Parathyroid adenoma (tissue), 2 donors: ENCODE data around the gene TENT4B.

Source experiments
- H2AFZ ChIP-seq: fragments of 300-600 bp; sonication (generic); one replicate; pipeline ENCODE4 v1.7.0; 2017; ENCODE audit warnings: antibody characterized with exemption, mild to moderate bottlenecking
- H3K27ac ChIP-seq: fragments of 300-600 bp; sonication (generic); one replicate; pipeline ENCODE4 v1.7.0; 2017
- H3K27me3 ChIP-seq: fragments of 300-600 bp; sonication (generic); one replicate; pipeline ENCODE4 v1.7.0; 2017; ENCODE audit warnings: low read length; ENCODE audit not compliant: control insufficient read depth, insufficient read depth
- H3K36me3 ChIP-seq: fragments of 300-600 bp; sonication (generic); one replicate; pipeline ENCODE4 v1.7.0; 2017; ENCODE audit warnings: low read length; ENCODE audit not compliant: control insufficient read depth, insufficient read depth
- H3K4me1 ChIP-seq: fragments of 300-600 bp; sonication (generic); one replicate; pipeline ENCODE4 v1.7.0; 2017; ENCODE audit warnings: control low read depth
- H3K4me2 ChIP-seq: fragments of 300-600 bp; sonication (generic); one replicate; pipeline ENCODE4 v1.7.0; 2017; ENCODE audit warnings: low read length
- H3K4me3 ChIP-seq: fragments of 300-600 bp; sonication (generic); one replicate; pipeline ENCODE4 v1.7.0; 2017; ENCODE audit warnings: low read depth, low read length
- H3K79me2 ChIP-seq: fragments of 300-600 bp; sonication (generic); one replicate; pipeline ENCODE4 v1.7.0; 2017; ENCODE audit warnings: control low read depth
- H3K9ac ChIP-seq: fragments of 300-600 bp; sonication (generic); one replicate; pipeline ENCODE4 v1.7.0; 2017; ENCODE audit warnings: mild to moderate bottlenecking
- H3K9me3 ChIP-seq: fragments of 300-600 bp; sonication (generic); one replicate; pipeline ENCODE4 v1.7.0; 2017; ENCODE audit warnings: low read length; ENCODE audit not compliant: control insufficient read depth
- CTCF ChIP-seq: fragments of 300-600 bp; sonication (generic); IDR thresholded peaks from one replicate; pipeline ENCODE4 v1.7.0; 2017; ENCODE audit warnings: antibody characterized with exemption, mild to moderate bottlenecking
- donor health status: primary hyperparathyroidism.

TENT4B gene

DNA sequence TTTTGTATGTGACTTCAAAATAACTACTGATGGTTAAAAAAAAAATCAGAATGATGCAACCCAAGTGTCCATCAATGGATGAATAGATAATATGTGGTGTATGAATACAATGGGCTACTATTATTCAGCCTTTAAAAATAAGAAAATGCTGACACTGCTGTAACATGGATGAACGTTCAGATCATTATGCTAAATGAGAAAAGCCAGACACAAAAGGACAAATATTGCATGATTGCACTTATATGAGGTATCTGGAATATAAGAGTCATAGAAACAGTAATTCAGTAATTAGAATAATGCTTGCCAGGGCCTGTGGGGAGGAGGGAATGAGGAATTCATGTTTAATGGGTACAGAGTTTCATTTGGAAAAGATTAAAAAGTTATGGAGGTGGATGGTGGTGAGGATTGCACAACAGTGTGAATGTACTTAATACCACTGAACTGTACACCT, 25.4 kb downstream of the TENT4B start:
- Histone ChIP-seq H3K27ac (no peak overlapping the region), H3K27me3 (no peaks in the 10 kb centered on the region), H3K4me3 (no peak overlapping the region), H3K9me3 (no peaks in the 10 kb centered on the region), H3K4me1 (no peaks in the 10 kb centered on the region), H3K36me3 (no peaks in the 10 kb centered on the region), H3K79me2 (peaks cover 31% of the 10 kb centered on the region), H3K9ac (no peak overlapping the region), H2AFZ (no peak overlapping the region), H3K4me2 (no peak overlapping the region)
- TF ChIP-seq CTCF = no peak

GRCh38 chr16:50182441-50182840, 29.3 kb downstream of the TENT4B start:
- no peak overlapping the region for H3K9ac ChIP-seq
- H3K36me3 ChIP-seq = no peaks in the 10 kb centered on the region
- TF ChIP-seq CTCF = no peak
- no peak overlapping the region for H3K4me3 ChIP-seq
- H3K4me1 ChIP-seq = peaks cover 7% of the 10 kb centered on the region
- peaks cover 30% of the 10 kb centered on the region for H3K79me2 ChIP-seq
- H3K27me3 ChIP-seq = no peaks in the 10 kb centered on the region
- H3K4me2 ChIP-seq = no peak overlapping the region
- no peaks in the 10 kb centered on the region for H3K9me3 ChIP-seq
- no peak overlapping the region for H3K27ac ChIP-seq
- H2AFZ ChIP-seq = no peak overlapping the region

DNA sequence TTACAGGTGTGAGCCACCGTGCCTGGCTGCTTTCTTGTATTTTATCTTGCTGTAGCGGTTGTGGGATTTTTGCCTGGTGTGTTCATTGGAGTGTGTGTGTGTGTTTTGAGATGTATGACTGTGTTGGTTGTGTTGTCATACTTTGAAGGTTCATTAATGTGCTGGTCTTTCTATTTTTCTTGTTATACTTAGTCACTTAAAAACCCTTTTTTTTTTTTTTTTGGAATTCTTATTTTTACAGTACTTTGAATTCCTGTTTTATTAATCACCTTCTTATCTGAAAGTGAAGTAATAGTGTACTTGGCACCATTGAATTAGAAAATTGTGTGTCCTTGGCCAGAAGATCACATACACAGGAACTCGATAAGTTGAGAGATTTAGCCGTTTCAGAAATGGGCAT, 30.2 kb downstream of the TENT4B start:
- no peaks in the 10 kb centered on the region for H3K36me3 ChIP-seq
- H3K9me3 ChIP-seq = no peaks in the 10 kb centered on the region
- H3K4me3 ChIP-seq = no peak overlapping the region
- H3K4me1 ChIP-seq = peaks cover 7% of the 10 kb centered on the region
- H3K27me3 ChIP-seq = no peaks in the 10 kb centered on the region
- H3K9ac ChIP-seq = no peak overlapping the region
- no peak overlapping the region for H3K27ac ChIP-seq
- TF ChIP-seq CTCF = no peak
- H3K4me2 ChIP-seq = no peak overlapping the region
- H3K79me2 ChIP-seq = peaks cover 32% of the 10 kb centered on the region
- H2AFZ ChIP-seq = no peak overlapping the region

- Histone ChIP-seq H3K9me3 (no peaks in the 10 kb centered on the region), H3K36me3 (no peaks in the 10 kb centered on the region), H3K4me3 (no peak overlapping the region), H2AFZ (no peak overlapping the region), H3K79me2 (peaks cover 27% of the 10 kb centered on the region), H3K27me3 (no peaks in the 10 kb centered on the region), H3K9ac (no peak overlapping the region), H3K27ac (no peak overlapping the region), H3K4me2 (no peak overlapping the region), H3K4me1 (peaks cover 7% of the 10 kb centered on the region)
- TF ChIP-seq CTCF = no peak
Measured at GRCh38 chr16:50185005-50185505, 31.9 kb downstream of the TENT4B start.

GRCh38 chr16:50188619-50189136, 35.6 kb downstream of the TENT4B start:
- no peaks in the 10 kb centered on the region for H3K36me3 ChIP-seq
- H3K4me1 ChIP-seq = peaks cover 7% of the 10 kb centered on the region
- no peak overlapping the region for H3K4me3 ChIP-seq
- H3K27me3 ChIP-seq = no peaks in the 10 kb centered on the region
- H3K9ac ChIP-seq = no peak overlapping the region
- H3K9me3 ChIP-seq = no peaks in the 10 kb centered on the region
- peaks cover 46% of the 10 kb centered on the region for H3K79me2 ChIP-seq
- H3K4me2 ChIP-seq = no peak overlapping the region
- TF ChIP-seq CTCF = no peak
- no peak overlapping the region for H2AFZ ChIP-seq
- H3K27ac ChIP-seq = no peak overlapping the region
